ENCODE results near the gene ALDH1A3.
A peak's percentile ranks its signal among the peaks of the same experiment; 100 is the strongest.

ALDH1A3 gene

GRCh38 chr15:100928632-100929280 is 49.1 kb downstream of the ALDH1A3 start:
- TF ChIP-seq CTCF (IDR thresholded peaks at IDR 0.05; ENCODE audit: unreplicated experiment in 3 of 3): no peak
- Mint-ChIP-seq H3K36me3 (ENCODE audit: low read depth) (no peaks in the 10 kb centered on the region), H3K27me3 (ENCODE audit: low read depth) (peaks cover 33% of the 10 kb centered on the region), H3K9me3 (no peaks in the 10 kb centered on the region), H3K4me3 (no peak overlapping the region), H3K27ac (peak overlapping the region in 1 of 3 experiments; percentile 49), H3K4me1 (peaks cover 10% of the 10 kb centered on the region)

- Mint-ChIP-seq H3K27ac (peak overlapping the region in 1 of 3 experiments; percentile 16), H3K4me1 (peaks cover 10% of the 10 kb centered on the region), H3K36me3 (ENCODE audit: low read depth) (no peaks in the 10 kb centered on the region), H3K27me3 (ENCODE audit: low read depth) (peaks cover 24% of the 10 kb centered on the region), H3K4me3 (no peak overlapping the region), H3K9me3 (no peaks in the 10 kb centered on the region)
- no peak for TF ChIP-seq CTCF (IDR thresholded peaks at IDR 0.05; ENCODE audit: unreplicated experiment in 3 of 3)
These were observed 50.0 kb downstream of the ALDH1A3 start for GRCh38 chr15:100929641-100930042.

GRCh38 chr15:100930306-100930848 is 50.7 kb downstream of the ALDH1A3 start:
- Mint-ChIP-seq H3K27ac (no peak overlapping the region), H3K4me1 (peaks cover 10% of the 10 kb centered on the region), H3K36me3 (ENCODE audit: low read depth) (no peaks in the 10 kb centered on the region), H3K4me3 (no peak overlapping the region), H3K9me3 (no peaks in the 10 kb centered on the region), H3K27me3 (ENCODE audit: low read depth) (peaks cover 24% of the 10 kb centered on the region)
- no peak for TF ChIP-seq CTCF (IDR thresholded peaks at IDR 0.05; ENCODE audit: unreplicated experiment in 3 of 3)

GRCh38 chr15:100931143-100931890 is 51.7 kb downstream of the ALDH1A3 start:
- Mint-ChIP-seq H3K4me1 (peaks cover 10% of the 10 kb centered on the region), H3K9me3 (no peaks in the 10 kb centered on the region), H3K4me3 (no peak overlapping the region), H3K27ac (no peak overlapping the region), H3K27me3 (ENCODE audit: low read depth) (peaks cover 19% of the 10 kb centered on the region), H3K36me3 (ENCODE audit: low read depth) (no peaks in the 10 kb centered on the region)
- no peak for TF ChIP-seq CTCF (IDR thresholded peaks at IDR 0.05; ENCODE audit: unreplicated experiment in 3 of 3)

- Mint-ChIP-seq H3K27ac (no peak overlapping the region), H3K9me3 (no peaks in the 10 kb centered on the region), H3K4me3 (no peak overlapping the region), H3K4me1 (peaks cover 10% of the 10 kb centered on the region), H3K36me3 (ENCODE audit: low read depth) (no peaks in the 10 kb centered on the region), H3K27me3 (ENCODE audit: low read depth) (peaks cover 15% of the 10 kb centered on the region)
- no peak for TF ChIP-seq CTCF (IDR thresholded peaks at IDR 0.05; ENCODE audit: unreplicated experiment in 3 of 3)
These were observed 53.2 kb downstream of the ALDH1A3 start for GRCh38 chr15:100932676-100933348.

Measured in nephron (organoid).